Astrocyte of the spinal cord (primary cell): ENCODE results near the gene RTP5.
"Not testable (repeated sequence)": the region's sequence is repeated elsewhere in the genome, so short reads cannot be mapped to it uniquely, and the experiment has no call there.

Experiments
- DNase-seq: peaks from one replicate; pipeline ENCODE4 v3.0.0; 2011; ENCODE audit warnings: low read depth, low spot score
- H3K4me3 ChIP-seq: 2 replicates; pipeline ENCODE4 v1.5.1; 2011; ENCODE audit warnings: low read depth, mild to moderate bottlenecking, low read length, moderate library complexity
- in situ Hi-C: cut with HindIII; loops from 2 replicates; pipeline ENCODE4 v1.10.0; 2017; ENCODE audit warnings: low sequenced_read_pairs
- TF ChIP-seq, protein P1 (sequence below): IDR thresholded peaks from 2 replicates; pipeline ENCODE4 v1.5.1; 2012; ENCODE audit warnings: low read depth, mild to moderate bottlenecking, low read length, inconsistent platforms

RTP5 gene

DNA sequence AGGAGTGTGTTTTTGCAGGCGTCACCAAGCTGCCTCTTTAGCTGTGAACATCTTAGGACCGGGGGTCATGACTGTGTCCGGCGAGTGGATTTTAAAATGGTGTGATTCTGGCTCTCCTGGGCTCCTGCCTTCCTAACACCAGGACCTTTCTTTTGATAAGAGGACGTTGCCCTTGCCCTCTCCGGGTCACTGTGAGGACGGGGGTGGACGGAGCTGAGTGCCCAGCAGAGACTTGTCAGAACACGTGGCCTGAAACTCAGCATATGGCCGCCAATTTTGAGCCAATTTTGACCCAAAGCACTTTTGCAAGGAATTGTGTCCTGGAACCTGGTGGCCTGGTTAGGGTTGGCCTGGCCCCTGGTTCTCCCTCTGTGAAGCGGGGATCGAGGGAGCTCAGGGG lies 40.2 kb downstream of the RTP5 start:
- TF ChIP-seq, protein P1, sequence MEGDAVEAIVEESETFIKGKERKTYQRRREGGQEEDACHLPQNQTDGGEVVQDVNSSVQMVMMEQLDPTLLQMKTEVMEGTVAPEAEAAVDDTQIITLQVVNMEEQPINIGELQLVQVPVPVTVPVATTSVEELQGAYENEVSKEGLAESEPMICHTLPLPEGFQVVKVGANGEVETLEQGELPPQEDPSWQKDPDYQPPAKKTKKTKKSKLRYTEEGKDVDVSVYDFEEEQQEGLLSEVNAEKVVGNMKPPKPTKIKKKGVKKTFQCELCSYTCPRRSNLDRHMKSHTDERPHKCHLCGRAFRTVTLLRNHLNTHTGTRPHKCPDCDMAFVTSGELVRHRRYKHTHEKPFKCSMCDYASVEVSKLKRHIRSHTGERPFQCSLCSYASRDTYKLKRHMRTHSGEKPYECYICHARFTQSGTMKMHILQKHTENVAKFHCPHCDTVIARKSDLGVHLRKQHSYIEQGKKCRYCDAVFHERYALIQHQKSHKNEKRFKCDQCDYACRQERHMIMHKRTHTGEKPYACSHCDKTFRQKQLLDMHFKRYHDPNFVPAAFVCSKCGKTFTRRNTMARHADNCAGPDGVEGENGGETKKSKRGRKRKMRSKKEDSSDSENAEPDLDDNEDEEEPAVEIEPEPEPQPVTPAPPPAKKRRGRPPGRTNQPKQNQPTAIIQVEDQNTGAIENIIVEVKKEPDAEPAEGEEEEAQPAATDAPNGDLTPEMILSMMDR, result no peak
- H3K4me3 ChIP-seq, result no peak overlapping the region
- DNase-seq, result no peak
- in situ Hi-C loops, result no loop called here

- no peak for DNase-seq
- TF ChIP-seq, protein P1, result no peak
- in situ Hi-C loops, result no loop called here
- no peak overlapping the region for H3K4me3 ChIP-seq
These were observed 41.3 kb downstream of the RTP5 start for GRCh38 chr2:241910604-241911520.

DNA sequence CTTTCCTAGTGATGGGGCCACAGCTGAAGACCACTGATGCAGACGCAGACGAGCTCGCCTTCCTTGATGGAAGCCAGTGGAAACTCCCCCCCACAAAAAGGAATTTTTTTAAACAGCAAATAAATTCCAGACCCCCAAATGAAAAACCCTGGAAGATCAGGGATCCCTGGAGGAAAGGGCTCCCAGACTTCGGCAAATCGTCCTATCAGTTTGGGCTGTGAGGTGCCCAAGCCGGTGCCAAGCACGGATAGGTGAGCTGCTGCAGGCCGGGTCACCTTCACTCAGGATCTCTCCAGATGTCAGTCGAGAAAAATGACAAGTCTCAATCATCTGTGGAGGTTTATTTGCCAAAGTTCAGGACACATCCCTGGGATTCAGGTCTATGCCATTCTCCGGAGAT lies 42.0 kb downstream of the RTP5 start:
- TF ChIP-seq, protein P1, result no peak
- no peak for DNase-seq
- H3K4me3 ChIP-seq, result no peak overlapping the region
- in situ Hi-C loops, result no loop called here

- in situ Hi-C loops, result no loop called here
- TF ChIP-seq, protein P1, result no peak
- H3K4me3 ChIP-seq, result no peak overlapping the region
- no peak for DNase-seq
These were observed 42.6 kb downstream of the RTP5 start for GRCh38 chr2:241912021-241912555.

GRCh38 chr2:241913703-241914102 lies 44.2 kb downstream of the RTP5 start:
- in situ Hi-C loops, result no loop called here
- TF ChIP-seq, protein P1, result no peak
- H3K4me3 ChIP-seq, result no peak overlapping the region
- no peak for DNase-seq

GRCh38 chr2:241914542-241914941 lies 45.0 kb downstream of the RTP5 start:
- in situ Hi-C loops, result no loop called here
- DNase-seq, result no peak
- H3K4me3 ChIP-seq, result no peak overlapping the region
- TF ChIP-seq, protein P1, result no peak

- H3K4me3 ChIP-seq, DNase-seq, in situ Hi-C loops: not testable (repeated sequence)
These were observed 52.1 kb downstream of the RTP5 start for GRCh38 chr2:241921631-241922030.
